SH-SY5Y (cell line): ENCODE measurements around the gene MYL10.

Source experiments
- GATA2 ChIP-seq: IDR thresholded peaks from 2 replicates; pipeline ENCODE4 v1.6.1; 2011; ENCODE audit warnings: mild to moderate bottlenecking, low read depth, low read length
- GATA3 ChIP-seq: IDR thresholded peaks from 2 replicates; pipeline ENCODE4 v1.6.1; 2011; ENCODE audit warnings: low read depth, mild to moderate bottlenecking, low read length, moderate library complexity

- TF ChIP-seq GATA2: no peak
- no peak for TF ChIP-seq GATA3
Measured at GRCh38 chr7:101662447-101662998, 33.4 kb upstream of the MYL10 start.
